Cardiac fibroblast (primary cell): ENCODE data around the gene DENND2C.

Source experiments
- DNase-seq, 2 donors: peaks; one replicate each; pipeline versions ENCODE4 v3.0.0 to v3.0.0-alpha.2; 2010; ENCODE audit warnings: low read depth in 2 of 2
- H3K4me3 ChIP-seq, 2 donors: replicated peaks in 1 of 2; 1 replicate in 1 of 2; 2 replicates in 1 of 2; pipeline ENCODE4 v1.5.1; 2011; ENCODE audit warnings: low read depth in 2 of 2, low read length in 2 of 2, mild to moderate bottlenecking in 2 of 2, moderate library complexity in 1 of 2
- TF ChIP-seq, protein P1 (sequence below): IDR thresholded peaks from one replicate; pipeline ENCODE4 v1.5.1; 2011; ENCODE audit warnings: low read depth, mild to moderate bottlenecking, low read length, inconsistent platforms

The DENND2C gene

DNA sequence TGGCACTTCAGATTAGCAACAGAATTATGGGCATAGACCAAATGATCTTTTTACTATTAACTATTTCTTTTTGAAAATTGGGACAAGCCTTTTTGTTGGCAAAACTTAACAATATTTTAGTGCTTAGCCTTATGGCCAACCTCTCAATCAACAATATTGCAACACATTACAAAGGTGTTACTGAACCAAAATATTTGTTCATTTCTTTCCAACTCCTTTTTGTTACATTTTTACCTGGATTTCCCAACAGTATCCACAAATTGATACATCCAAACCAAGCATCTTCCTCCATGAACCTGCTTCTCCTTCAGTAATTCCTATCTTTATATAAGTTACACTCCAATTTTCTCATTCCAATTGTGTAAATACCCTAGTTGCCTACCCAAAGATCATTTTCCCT is 27.0 kb upstream of the DENND2C start:
- TF ChIP-seq, protein P1, sequence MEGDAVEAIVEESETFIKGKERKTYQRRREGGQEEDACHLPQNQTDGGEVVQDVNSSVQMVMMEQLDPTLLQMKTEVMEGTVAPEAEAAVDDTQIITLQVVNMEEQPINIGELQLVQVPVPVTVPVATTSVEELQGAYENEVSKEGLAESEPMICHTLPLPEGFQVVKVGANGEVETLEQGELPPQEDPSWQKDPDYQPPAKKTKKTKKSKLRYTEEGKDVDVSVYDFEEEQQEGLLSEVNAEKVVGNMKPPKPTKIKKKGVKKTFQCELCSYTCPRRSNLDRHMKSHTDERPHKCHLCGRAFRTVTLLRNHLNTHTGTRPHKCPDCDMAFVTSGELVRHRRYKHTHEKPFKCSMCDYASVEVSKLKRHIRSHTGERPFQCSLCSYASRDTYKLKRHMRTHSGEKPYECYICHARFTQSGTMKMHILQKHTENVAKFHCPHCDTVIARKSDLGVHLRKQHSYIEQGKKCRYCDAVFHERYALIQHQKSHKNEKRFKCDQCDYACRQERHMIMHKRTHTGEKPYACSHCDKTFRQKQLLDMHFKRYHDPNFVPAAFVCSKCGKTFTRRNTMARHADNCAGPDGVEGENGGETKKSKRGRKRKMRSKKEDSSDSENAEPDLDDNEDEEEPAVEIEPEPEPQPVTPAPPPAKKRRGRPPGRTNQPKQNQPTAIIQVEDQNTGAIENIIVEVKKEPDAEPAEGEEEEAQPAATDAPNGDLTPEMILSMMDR, result no peak
- H3K4me3 ChIP-seq, result no peak overlapping the region
- no peak for DNase-seq

DNA sequence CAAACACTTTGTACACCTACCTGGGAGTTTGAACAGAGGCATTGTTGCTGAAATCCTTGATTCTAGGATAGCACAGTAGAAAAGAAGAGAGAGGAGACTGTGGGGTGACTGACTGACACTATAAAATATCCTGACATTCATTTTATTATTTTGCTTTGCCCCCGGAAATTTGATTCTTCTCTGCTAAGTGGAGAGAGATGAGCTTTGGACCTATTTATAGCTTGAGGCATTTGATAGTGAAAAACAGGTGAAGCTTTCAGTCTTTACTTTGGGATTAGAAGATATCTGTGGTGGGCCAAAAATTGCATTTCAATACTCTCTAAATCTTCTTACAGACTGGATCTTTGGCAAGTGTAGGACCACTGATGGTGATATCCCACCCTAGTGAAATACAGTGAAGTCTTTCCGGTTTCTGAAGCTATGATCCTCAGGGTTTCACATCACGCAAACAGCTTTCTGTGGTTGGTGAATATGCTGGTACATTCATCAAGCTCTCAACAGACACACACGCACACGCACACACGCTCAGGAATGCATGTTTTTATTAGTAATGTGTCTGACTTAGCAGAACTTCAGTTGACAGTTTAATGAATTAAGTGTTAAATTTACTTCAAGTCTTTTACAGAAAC is 25.7 kb upstream of the DENND2C start, which contains the start of gene AMPD1:
Gene AMPD1 (minus strand): TSS at position 117 of the 629 bp plus-strand sequence. CDS start 75 bp downstream, at position 42.
- TF ChIP-seq, protein P1, result no peak
- no peak within 1 kb of the TSS for H3K4me3 ChIP-seq
- peak; percentile 30 to 39 for DNase-seq

DNA sequence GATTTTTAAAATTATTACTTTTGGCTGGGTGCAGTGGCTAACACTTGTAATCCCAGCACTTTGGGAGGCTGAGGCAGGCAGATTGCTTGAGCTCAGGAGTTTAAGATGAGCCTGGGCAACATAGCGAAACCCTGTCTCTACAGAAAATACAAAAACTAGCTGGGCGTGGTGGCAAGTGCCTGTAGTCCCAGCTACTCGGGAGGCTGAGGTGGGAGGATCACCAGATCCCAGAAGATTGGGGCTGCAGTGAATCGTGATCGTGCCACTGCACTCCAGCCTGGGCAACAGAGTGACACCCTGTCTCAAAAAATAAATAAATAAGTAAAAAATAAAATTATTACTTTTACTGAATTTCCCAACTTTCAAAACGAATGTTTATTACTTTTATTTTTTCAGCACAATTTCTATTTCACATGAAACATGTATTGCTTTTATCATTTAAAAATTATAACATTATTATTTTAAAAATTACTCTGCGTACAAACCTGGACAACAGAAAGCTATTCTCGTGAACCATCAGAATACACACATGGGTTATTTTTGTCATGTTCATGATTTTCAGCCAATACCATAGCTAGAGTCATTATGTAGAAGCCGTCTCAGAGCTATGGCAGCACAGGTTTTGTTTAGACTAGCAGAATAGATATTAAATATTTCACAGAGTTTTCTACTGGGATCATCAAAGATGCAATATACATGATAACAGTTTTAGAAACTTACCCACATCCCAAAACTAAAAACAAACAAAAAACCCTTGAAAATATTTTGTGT is 24.9 kb upstream of the DENND2C start:
- DNase-seq, result no peak
- TF ChIP-seq, protein P1, result no peak
- H3K4me3 ChIP-seq, result no peak overlapping the region

DNA sequence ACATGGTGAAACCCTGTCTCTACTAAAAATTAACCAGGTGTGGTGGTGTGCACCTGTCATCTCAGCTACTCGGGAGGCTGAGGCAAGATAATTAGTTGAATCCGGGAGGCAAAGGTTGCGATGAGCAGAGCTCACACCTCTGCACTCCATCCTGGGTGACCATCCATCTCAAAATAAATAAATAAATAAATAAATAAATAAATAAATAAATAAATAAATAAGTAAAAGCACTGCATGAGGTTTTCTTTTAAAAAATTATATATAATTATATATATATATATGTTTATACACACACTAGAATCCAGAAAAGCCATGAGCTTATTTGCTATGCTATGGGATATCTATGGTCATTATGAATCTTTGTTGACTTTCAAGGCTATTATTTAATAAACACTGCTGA is 23.1 kb upstream of the DENND2C start:
- no peak overlapping the region for H3K4me3 ChIP-seq
- TF ChIP-seq, protein P1, result no peak
- no peak for DNase-seq

DNA sequence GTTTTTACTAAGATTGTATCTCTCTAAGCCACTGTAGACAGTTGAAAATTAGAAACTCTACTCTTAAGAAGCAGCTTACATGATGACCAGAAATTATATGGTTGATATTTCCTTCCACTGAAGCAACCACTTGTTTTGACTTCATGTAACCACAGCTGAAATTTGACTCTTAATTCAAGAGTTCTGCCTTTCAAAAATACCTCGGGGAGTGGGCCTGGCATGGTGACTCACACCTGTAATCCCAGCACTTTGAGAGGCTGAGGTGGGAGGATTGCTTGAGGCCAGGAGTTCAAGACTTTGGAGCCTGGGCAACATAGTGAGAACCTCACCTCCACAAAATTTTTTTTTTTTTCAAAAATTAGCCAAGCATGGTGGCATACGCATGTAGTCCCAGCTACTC is 21.2 kb upstream of the DENND2C start:
- no peak for DNase-seq
- TF ChIP-seq, protein P1, result no peak
- no peak overlapping the region for H3K4me3 ChIP-seq

DNA sequence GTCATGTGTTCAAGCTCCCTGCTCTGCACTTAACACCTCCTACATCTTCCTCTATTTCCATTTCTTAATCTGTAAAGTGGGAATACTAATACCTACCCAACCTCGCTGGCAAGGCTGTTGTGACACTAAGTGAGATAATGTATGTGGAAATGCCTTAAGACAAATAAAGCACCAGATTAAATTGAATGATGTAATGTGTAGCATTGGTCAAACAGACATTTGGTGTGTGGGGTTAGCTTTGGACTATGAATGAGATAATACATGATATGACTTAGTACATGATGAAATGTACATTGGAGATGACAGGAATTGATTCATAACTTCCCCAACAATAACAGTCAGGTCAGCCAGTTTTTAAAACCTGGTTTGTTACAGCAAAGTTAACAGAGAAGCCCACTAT is 20.3 kb upstream of the DENND2C start:
- TF ChIP-seq, protein P1, result no peak
- no peak overlapping the region for H3K4me3 ChIP-seq
- DNase-seq, result no peak

DNA sequence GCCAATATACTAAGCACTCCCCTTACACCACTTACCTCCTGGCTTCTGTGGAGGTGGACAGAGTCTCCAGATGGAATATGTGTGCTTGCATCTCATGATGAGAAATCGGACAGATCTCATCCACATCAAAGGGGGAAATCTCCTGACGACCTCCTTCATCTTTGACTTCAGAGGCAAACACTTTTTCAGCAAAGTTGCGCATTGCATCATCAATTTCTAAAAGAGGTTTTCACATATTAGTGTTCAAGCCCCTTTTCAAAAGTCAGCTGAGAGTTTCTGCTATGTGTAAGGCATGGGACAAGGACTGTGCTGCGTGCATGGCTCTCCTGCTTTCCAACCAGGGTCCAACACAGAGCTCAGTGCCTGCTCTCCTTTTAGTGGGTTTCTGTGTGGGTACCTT is 18.7 kb upstream of the DENND2C start:
- TF ChIP-seq, protein P1, result no peak
- no peak overlapping the region for H3K4me3 ChIP-seq
- no peak for DNase-seq
